Colonic mucosa (tissue), 4 donors: ENCODE results near the gene SLC24A3. TPM values are rescaled to one million over a fixed set of nuclear protein-coding genes. Genes with fewer than 3 reads are reported as not detected.

ENCODE experiments used
- DNase-seq: peaks from one replicate; pipeline ENCODE4 v3.0.0-alpha.2; 2020
- H3K27ac ChIP-seq: fragments of 200-600 bp; one replicate; pipeline ENCODE4 v1.8.0; 2021
- H3K27me3 ChIP-seq: fragments of 200-600 bp; one replicate; pipeline ENCODE4 v1.8.0; 2021
- H3K36me3 ChIP-seq: fragments of 200-600 bp; one replicate; pipeline ENCODE4 v1.8.0; 2021
- H3K4me1 ChIP-seq: fragments of 200-600 bp; one replicate; pipeline ENCODE4 v1.8.0; 2021; ENCODE audit warnings: mild to moderate bottlenecking
- H3K4me3 ChIP-seq: fragments of 200-600 bp; one replicate; pipeline ENCODE4 v1.8.0; 2021
- H3K9ac ChIP-seq, 2 donors: one replicate each; pipeline ENCODE4 v1.7.0; 2013; ENCODE audit warnings: control low read depth in 2 of 2, low read depth in 2 of 2, low read length in 2 of 2
- H3K9me3 ChIP-seq: fragments of 200-600 bp; one replicate; pipeline ENCODE4 v1.8.0; 2021
- intact Hi-C: fragments of 100-400 bp; cut with DNase I; formaldehyde crosslinking; loops from one replicate; pipeline ENCODE4 v1.14.1; 2022
- total RNA-seq, 2 donors: library from RNA; stranded (reverse); fragmentation: NEBNext Ultra II Directional in 1 of 2; extraction: Animal tissue kit (Norgen Biotek cat#: 25700) in 1 of 2; gene quantifications; one replicate each; pipeline ENCODE4 v1.2.1, GENCODE V29; 2021
- TF ChIP-seq, protein P1 (sequence below): fragments of 200-600 bp; IDR thresholded peaks from one replicate; pipeline ENCODE4 v1.8.0; 2022; ENCODE audit warnings: antibody characterized with exemption, mild to moderate bottlenecking
- donor health status: healthy.
- donor health status: DM: no; HTN: no; CAD: no.
- donor health status: DM: no; HTN: no; CAD: no.

Gene SLC24A3
- total RNA-seq, 2 donors from 2014 or later, result 3.6 to 6.6 TPM

DNA sequence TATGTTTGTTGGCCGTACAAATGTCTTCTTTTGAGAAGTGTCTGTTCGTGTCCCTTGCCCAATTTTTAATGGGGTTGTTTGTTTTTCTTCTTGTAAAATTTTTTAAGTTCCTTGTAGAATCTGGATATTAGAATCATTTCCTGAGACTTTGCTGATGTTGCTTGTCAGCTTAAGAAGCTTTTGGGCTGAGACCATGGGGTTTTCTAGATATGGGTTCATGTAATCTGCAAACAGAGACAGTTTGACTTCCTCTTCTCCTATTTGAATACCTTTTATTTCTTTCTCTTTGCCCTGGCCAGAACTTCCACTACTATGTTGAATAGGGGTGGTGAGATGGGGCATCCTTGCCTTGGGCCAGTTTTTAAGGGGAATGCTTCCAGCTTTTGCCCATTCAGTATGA, 82.6 kb downstream of the SLC24A3 start:
- Histone ChIP-seq H3K27ac (no peak overlapping the region), H3K4me1 (no peaks in the 10 kb centered on the region), H3K27me3 (no peaks in the 10 kb centered on the region), H3K9me3 (no peaks in the 10 kb centered on the region), H3K4me3 (no peak overlapping the region), H3K9ac (no peak overlapping the region), H3K36me3 (no peaks in the 10 kb centered on the region)
- DNase-seq, result no peak
- TF ChIP-seq, protein P1, sequence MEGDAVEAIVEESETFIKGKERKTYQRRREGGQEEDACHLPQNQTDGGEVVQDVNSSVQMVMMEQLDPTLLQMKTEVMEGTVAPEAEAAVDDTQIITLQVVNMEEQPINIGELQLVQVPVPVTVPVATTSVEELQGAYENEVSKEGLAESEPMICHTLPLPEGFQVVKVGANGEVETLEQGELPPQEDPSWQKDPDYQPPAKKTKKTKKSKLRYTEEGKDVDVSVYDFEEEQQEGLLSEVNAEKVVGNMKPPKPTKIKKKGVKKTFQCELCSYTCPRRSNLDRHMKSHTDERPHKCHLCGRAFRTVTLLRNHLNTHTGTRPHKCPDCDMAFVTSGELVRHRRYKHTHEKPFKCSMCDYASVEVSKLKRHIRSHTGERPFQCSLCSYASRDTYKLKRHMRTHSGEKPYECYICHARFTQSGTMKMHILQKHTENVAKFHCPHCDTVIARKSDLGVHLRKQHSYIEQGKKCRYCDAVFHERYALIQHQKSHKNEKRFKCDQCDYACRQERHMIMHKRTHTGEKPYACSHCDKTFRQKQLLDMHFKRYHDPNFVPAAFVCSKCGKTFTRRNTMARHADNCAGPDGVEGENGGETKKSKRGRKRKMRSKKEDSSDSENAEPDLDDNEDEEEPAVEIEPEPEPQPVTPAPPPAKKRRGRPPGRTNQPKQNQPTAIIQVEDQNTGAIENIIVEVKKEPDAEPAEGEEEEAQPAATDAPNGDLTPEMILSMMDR, result no peak
- intact Hi-C loops, result no loop called here

DNA sequence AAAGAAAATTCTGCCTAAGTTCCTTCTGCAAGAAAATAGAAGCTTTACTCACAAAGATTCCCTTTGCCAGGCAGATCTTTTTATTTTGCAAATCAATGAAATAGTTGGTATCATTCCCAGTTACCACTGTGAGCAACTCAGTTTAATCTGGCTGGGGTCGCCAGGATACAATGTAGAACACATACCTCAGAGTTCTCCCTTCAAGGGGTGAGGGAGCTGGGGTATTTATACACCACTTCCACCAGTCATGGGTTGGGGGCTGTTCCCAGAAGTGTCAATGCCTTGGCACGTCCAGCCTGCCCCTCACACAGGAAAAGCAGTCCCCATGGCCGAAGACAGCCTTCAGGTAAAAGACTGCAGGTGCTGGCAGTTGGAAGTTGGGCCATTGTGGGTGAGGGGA, 86.2 kb downstream of the SLC24A3 start:
- H3K9me3 ChIP-seq, result no peaks in the 10 kb centered on the region
- no peak for DNase-seq
- H3K9ac ChIP-seq, result no peak overlapping the region
- H3K4me3 ChIP-seq, result no peak overlapping the region
- H3K27ac ChIP-seq, result no peak overlapping the region
- intact Hi-C loops, result no loop called here
- no peaks in the 10 kb centered on the region for H3K36me3 ChIP-seq
- no peaks in the 10 kb centered on the region for H3K4me1 ChIP-seq
- no peaks in the 10 kb centered on the region for H3K27me3 ChIP-seq
- TF ChIP-seq, protein P1, result no peak

DNA sequence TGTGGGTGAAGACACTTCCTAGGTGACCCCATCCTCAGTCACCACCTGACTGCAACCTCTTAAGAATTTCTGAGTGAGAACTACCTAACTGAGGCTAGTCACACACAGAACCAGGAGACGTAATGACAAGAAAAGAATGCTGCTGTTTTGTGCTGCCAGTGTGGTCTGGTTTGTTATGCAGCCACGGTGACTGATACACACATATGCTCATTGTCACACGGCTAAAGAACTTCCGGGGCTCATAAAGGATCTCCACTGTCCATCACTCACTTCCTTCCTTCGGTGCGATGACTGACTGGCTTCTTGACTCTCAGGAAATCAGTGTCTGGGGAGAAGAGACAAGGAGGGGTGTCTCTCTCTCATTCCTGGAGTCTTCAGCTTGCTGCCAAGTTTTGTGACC, 88.0 kb downstream of the SLC24A3 start:
- Histone ChIP-seq H3K27me3 (no peaks in the 10 kb centered on the region), H3K4me3 (no peak overlapping the region), H3K4me1 (no peaks in the 10 kb centered on the region), H3K9me3 (no peaks in the 10 kb centered on the region), H3K36me3 (no peaks in the 10 kb centered on the region), H3K9ac (no peak overlapping the region), H3K27ac (no peak overlapping the region)
- intact Hi-C loops, result no loop called here
- TF ChIP-seq, protein P1, result no peak
- DNase-seq, result no peak

DNA sequence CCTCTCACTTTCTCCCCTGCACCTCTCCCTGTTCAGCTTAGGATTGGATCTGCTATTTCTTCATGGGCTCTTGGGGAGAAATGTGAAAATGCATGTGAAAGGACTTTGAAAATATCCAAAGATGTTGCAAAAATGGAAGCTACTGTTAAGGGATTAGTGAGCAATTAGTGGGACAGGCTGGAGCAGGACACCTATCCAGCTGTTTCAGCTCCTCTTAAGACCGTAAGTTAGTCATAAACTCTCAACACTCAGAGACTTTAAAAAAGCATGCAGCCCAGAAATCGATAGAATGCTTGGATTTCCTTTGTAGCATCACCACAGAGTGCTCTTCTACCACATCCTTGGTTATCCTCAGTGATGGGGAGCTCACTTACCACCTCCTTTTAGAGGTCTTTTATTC, 88.7 kb downstream of the SLC24A3 start:
- TF ChIP-seq, protein P1, result no peak
- Histone ChIP-seq H3K36me3 (no peaks in the 10 kb centered on the region), H3K27ac (no peak overlapping the region), H3K27me3 (no peaks in the 10 kb centered on the region), H3K9ac (no peak overlapping the region), H3K4me1 (no peaks in the 10 kb centered on the region), H3K4me3 (no peak overlapping the region), H3K9me3 (no peaks in the 10 kb centered on the region)
- no peak for DNase-seq
- intact Hi-C loops, result no loop called here

DNA sequence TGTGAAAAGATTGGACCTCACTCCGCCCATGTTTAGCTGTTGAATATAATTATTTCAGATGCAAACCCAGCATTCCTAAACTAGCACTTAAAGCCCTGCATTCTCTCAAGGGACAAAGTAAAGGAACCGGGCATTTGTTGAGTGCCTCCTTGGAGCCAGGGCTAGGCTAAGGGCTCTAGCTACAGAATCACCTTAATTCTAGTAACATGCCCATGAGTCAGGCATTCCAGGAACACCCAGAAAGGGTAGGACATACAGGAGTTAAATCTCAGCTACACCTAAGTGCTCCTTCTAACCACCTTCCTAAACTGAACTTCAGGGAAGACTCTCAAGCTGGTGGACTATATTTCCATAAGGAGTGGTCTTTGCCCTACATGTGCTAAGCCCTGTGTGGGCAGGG, 89.4 kb downstream of the SLC24A3 start:
- TF ChIP-seq, protein P1, result no peak
- H3K9ac ChIP-seq, result no peak overlapping the region
- H3K27me3 ChIP-seq, result no peaks in the 10 kb centered on the region
- H3K27ac ChIP-seq, result no peak overlapping the region
- no peaks in the 10 kb centered on the region for H3K9me3 ChIP-seq
- H3K36me3 ChIP-seq, result no peaks in the 10 kb centered on the region
- no peaks in the 10 kb centered on the region for H3K4me1 ChIP-seq
- DNase-seq, result no peak
- intact Hi-C loops, result no loop called here
- H3K4me3 ChIP-seq, result no peak overlapping the region

DNA sequence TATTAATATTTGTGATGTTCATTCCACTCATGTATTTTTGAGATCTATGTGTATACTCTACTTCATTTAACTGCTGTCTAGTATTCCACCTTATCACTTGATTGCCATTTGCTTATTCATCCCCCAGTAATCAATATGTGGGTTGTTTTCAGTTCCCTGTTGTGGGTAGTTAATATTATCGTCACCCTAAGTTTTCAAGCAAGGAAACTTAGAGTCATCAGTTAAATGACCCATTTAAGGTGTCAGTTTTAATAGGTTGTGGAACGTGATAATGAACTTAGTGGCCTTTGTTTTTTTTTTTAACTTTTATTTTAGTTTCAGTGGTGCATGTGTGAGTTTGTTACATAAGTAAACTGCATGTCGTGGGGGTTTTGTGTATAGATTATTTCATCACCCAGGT, 90.3 kb downstream of the SLC24A3 start:
- no peaks in the 10 kb centered on the region for H3K36me3 ChIP-seq
- no peak overlapping the region for H3K4me3 ChIP-seq
- H3K27me3 ChIP-seq, result no peaks in the 10 kb centered on the region
- H3K4me1 ChIP-seq, result no peaks in the 10 kb centered on the region
- intact Hi-C loops, result no loop called here
- no peaks in the 10 kb centered on the region for H3K9me3 ChIP-seq
- H3K27ac ChIP-seq, result no peak overlapping the region
- no peak overlapping the region for H3K9ac ChIP-seq
- TF ChIP-seq, protein P1, result no peak
- DNase-seq, result no peak
